ENCODE measurements around the gene POLR2F. TPM values are rescaled to one million over a fixed set of nuclear protein-coding genes. Genes with fewer than 3 reads are reported as not detected.

The POLR2F gene
- total RNA-seq, 4 donors from 2014 or later = 60.1 to 66.8 (median 64.1) TPM

DNA sequence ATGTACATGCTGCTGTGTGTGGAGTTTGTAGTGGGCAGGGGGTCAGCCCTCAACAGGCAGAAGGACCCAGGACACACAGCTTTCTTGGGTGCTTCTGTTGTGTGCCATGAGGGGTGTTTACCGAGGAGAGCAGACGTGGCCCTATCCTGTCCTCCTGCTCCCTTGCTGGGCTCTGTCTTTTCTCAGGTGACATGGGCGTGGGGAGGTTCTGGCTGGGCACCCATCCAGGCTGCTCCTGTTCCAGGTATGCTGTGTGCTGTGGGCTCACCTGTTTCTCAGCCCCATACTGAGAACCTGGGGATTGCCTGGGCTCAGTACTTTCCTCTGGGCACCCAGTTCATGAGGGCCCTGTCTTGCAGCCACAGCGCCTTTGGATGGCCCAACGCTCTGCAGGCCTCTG lies 24.1 kb upstream of the POLR2F start:
- TF ChIP-seq POLR2AphosphoS5 (IDR thresholded peaks at IDR 0.05) = no peak
- no peak for TF ChIP-seq EP300 (IDR thresholded peaks at IDR 0.05)
- TF ChIP-seq, protein P1, sequence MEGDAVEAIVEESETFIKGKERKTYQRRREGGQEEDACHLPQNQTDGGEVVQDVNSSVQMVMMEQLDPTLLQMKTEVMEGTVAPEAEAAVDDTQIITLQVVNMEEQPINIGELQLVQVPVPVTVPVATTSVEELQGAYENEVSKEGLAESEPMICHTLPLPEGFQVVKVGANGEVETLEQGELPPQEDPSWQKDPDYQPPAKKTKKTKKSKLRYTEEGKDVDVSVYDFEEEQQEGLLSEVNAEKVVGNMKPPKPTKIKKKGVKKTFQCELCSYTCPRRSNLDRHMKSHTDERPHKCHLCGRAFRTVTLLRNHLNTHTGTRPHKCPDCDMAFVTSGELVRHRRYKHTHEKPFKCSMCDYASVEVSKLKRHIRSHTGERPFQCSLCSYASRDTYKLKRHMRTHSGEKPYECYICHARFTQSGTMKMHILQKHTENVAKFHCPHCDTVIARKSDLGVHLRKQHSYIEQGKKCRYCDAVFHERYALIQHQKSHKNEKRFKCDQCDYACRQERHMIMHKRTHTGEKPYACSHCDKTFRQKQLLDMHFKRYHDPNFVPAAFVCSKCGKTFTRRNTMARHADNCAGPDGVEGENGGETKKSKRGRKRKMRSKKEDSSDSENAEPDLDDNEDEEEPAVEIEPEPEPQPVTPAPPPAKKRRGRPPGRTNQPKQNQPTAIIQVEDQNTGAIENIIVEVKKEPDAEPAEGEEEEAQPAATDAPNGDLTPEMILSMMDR (IDR thresholded peaks at IDR 0.05) = no peak
- TF ChIP-seq POLR2A (IDR thresholded peaks at IDR 0.05) = no peak

DNA sequence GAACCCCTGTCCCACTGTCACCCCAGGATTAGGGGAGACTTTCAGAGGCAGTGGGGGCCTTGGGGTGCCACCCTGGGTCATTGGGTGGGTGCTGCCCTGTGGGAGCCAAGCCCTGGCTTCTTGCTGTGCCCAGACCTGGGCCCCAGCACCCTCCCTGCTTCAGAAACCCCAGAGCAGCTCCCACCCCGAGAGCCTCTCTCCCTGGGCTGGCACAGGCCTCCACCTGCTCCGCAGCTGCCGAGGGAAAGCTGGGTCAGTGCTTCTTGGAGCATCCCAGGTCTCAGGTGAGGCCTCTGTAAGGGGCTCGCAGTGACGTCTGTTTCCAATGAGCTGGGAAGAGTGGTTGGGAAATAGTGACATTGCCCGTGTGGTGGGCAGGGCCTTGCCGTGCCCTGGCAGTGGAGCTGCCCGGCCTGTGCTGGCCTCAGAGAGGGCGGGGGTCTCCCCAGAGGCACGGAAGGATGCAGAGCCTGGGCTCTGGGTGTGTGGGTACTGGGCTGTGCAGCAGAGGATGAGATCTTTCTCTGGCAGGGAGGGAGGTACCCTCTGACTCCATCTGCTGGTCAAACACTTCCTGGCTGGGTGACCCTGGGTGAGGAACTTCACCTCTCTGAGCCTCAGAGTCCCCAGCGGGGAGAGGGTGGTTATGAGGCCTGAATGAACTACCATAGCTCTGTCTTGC lies 23.1 kb upstream of the POLR2F start:
- H3K36me3 ChIP-seq = peaks cover 72% of the 10 kb centered on the region
- H3K27me3 ChIP-seq = no peaks in the 10 kb centered on the region
- no peak for DNase-seq (ENCODE audit: low spot score in 2 of 2)
- WGBS = 63% methylated on average over 4 of the region's 11 CpGs
- H3K9me3 ChIP-seq = no peaks in the 10 kb centered on the region
- peaks cover 43% of the 10 kb centered on the region for H3K4me1 ChIP-seq
- no peak overlapping the region for H3K4me3 ChIP-seq
- TF ChIP-seq POLR2AphosphoS5 (IDR thresholded peaks at IDR 0.05) = no peak
- TF ChIP-seq, protein P1 (IDR thresholded peaks at IDR 0.05) = peak in 1 of 2 donors; percentile 31
- TF ChIP-seq EP300 (IDR thresholded peaks at IDR 0.05) = no peak
- TF ChIP-seq POLR2A (IDR thresholded peaks at IDR 0.05) = no peak
- peak overlapping the region; percentile 17 for H3K27ac ChIP-seq

More for the DNA sequence above, 24.1 kb upstream of the POLR2F start:
- H3K4me3 ChIP-seq = no peak overlapping the region
- H3K27ac ChIP-seq = peak overlapping the region; percentile 17
- no peak for DNase-seq (ENCODE audit: low spot score in 2 of 2)
- peaks cover 42% of the 10 kb centered on the region for H3K4me1 ChIP-seq
- no peaks in the 10 kb centered on the region for H3K9me3 ChIP-seq
- peaks cover 82% of the 10 kb centered on the region for H3K36me3 ChIP-seq
- WGBS = 60% methylated on average over 4 of the region's 5 CpGs
- no peaks in the 10 kb centered on the region for H3K27me3 ChIP-seq

DNA sequence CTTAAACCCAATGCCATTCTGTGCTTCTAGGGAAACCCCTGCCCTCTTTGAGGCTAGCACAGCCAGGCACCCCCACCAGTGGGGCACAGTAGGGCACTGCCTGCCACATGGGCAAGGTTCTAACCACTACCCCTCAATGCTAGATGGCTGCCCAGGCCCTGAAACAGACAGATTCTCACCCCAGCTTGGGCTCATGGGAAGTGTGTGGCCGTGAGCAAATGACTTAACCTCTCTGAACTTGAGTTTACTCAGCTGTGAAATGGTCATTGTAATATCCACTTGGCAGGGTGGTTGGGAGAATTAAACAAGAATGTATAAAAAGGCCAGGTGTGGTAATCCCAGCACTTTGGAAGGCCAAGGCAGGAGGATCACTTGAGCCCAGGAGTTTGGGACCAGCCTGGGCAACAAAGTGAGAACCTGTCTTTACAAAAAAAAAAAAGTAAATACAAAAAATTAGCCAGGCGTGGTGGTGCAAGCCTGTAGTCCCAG lies 22.5 kb upstream of the POLR2F start:
- no peaks in the 10 kb centered on the region for H3K9me3 ChIP-seq
- TF ChIP-seq, protein P1 (IDR thresholded peaks at IDR 0.05) = no peak
- TF ChIP-seq EP300 (IDR thresholded peaks at IDR 0.05) (no peak), POLR2AphosphoS5 (IDR thresholded peaks at IDR 0.05) (no peak), POLR2A (IDR thresholded peaks at IDR 0.05) (no peak)
- peak overlapping the region; percentile 17 for H3K27ac ChIP-seq
- peaks cover 43% of the 10 kb centered on the region for H3K4me1 ChIP-seq
- 71% methylated on average over 2 of the region's 2 CpGs for WGBS
- no peak for DNase-seq (ENCODE audit: low spot score in 2 of 2)
- no peaks in the 10 kb centered on the region for H3K27me3 ChIP-seq
- H3K36me3 ChIP-seq = peaks cover 68% of the 10 kb centered on the region
- H3K4me3 ChIP-seq = no peak overlapping the region

DNA sequence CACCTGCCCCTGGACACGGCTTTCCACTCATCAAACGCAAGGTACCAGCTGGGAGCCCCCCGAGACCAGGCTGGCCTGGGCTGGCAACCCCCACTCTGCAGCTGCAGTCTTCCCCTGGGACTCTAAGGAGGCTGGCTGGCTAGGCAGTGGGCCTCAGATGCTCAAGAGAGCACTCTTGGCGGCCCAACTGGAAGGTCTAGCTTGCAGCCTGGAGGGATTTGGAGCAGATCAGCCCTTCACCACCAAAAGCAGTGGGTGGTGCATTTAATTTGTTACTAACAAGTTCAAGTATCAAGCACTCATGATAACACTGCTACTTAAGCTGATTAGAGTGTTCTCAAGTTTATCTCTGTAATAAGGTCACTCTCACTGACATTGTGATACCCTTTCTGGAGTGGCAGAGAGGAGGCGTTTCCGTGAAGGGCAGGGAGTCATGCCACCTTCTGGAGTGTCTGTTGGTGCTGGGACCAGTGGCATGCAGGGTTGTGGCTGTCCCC lies 21.6 kb upstream of the POLR2F start:
- Histone ChIP-seq H3K27ac (peak overlapping the region; percentile 80), H3K4me1 (peaks cover 43% of the 10 kb centered on the region), H3K4me3 (no peak overlapping the region), H3K9me3 (no peaks in the 10 kb centered on the region), H3K36me3 (peaks cover 67% of the 10 kb centered on the region), H3K27me3 (no peaks in the 10 kb centered on the region)
- no peak for DNase-seq (ENCODE audit: low spot score in 2 of 2)
- TF ChIP-seq POLR2AphosphoS5 (IDR thresholded peaks at IDR 0.05) (no peak), EP300 (IDR thresholded peaks at IDR 0.05) (no peak), POLR2A (IDR thresholded peaks at IDR 0.05) (no peak)
- TF ChIP-seq, protein P1 (IDR thresholded peaks at IDR 0.05) = no peak
- WGBS = 70% methylated on average over 6 of the region's 6 CpGs

GRCh38 chr22:37932401-37932800 lies 21.1 kb upstream of the POLR2F start:
- no peak for DNase-seq (ENCODE audit: low spot score in 2 of 2)
- WGBS = 100% methylated on average over 2 of the region's 10 CpGs
- Histone ChIP-seq H3K27ac (peak overlapping the region; percentile 80), H3K27me3 (no peaks in the 10 kb centered on the region), H3K36me3 (peaks cover 67% of the 10 kb centered on the region), H3K9me3 (no peaks in the 10 kb centered on the region), H3K4me3 (no peak overlapping the region), H3K4me1 (peaks cover 43% of the 10 kb centered on the region)
- TF ChIP-seq POLR2AphosphoS5 (IDR thresholded peaks at IDR 0.05) (no peak), EP300 (IDR thresholded peaks at IDR 0.05) (no peak), POLR2A (IDR thresholded peaks at IDR 0.05) (no peak)
- TF ChIP-seq, protein P1 (IDR thresholded peaks at IDR 0.05) = no peak

Measured in suprapubic skin (tissue), 4 donors.